ENCODE data around the gene POLR1E. TPM values are rescaled to one million over a fixed set of nuclear protein-coding genes. Genes with fewer than 3 reads are reported as not detected.
A peak's percentile ranks its signal among the peaks of the same experiment; 100 is the strongest.
"Not testable (repeated sequence)": the region's sequence is repeated elsewhere in the genome, so short reads cannot be mapped to it uniquely, and the experiment has no call there.

The POLR1E gene
- total RNA-seq, 1 donor from 2014 or later = 35.7 TPM

- DNase-seq (ENCODE audit: low spot score) = no peak
Measured at GRCh38 chr9:37499297-37499696, 13.5 kb downstream of the POLR1E start.

- DNase-seq (ENCODE audit: low spot score) = peak; percentile 53
Measured at GRCh38 chr9:37501957-37502596, 16.3 kb downstream of the POLR1E start.

GRCh38 chr9:37503736-37504135 lies 18.0 kb downstream of the POLR1E start:
- DNase-seq (ENCODE audit: low spot score) = peak; percentile 59

- no peak for DNase-seq (ENCODE audit: low spot score)
Measured at GRCh38 chr9:37504605-37505004, 18.9 kb downstream of the POLR1E start.

- no peak for DNase-seq (ENCODE audit: low spot score)
Measured at GRCh38 chr9:37507566-37508134, 21.9 kb downstream of the POLR1E start.

- no peak for DNase-seq (ENCODE audit: low spot score)
Measured at GRCh38 chr9:37508135-37508833, 22.5 kb downstream of the POLR1E start.

GRCh38 chr9:37508834-37509206 lies 23.1 kb downstream of the POLR1E start:
- no peak for DNase-seq (ENCODE audit: low spot score)

- DNase-seq (ENCODE audit: low spot score) = no peak
Measured at GRCh38 chr9:37509536-37509935, 23.8 kb downstream of the POLR1E start.

- not testable (repeated sequence) for DNase-seq (ENCODE audit: low spot score)
Measured at GRCh38 chr9:37510053-37510452, 24.3 kb downstream of the POLR1E start.

- DNase-seq (ENCODE audit: low spot score) = no peak
Measured at GRCh38 chr9:37511016-37512010, 25.6 kb downstream of the POLR1E start.

GRCh38 chr9:37512437-37512836 lies 26.7 kb downstream of the POLR1E start:
- DNase-seq (ENCODE audit: low spot score) = no peak

- not testable (repeated sequence) for DNase-seq (ENCODE audit: low spot score)
Measured at GRCh38 chr9:37514415-37514814, 28.7 kb downstream of the POLR1E start.

- DNase-seq (ENCODE audit: low spot score) = no peak
Measured at GRCh38 chr9:37514999-37515398, 29.3 kb downstream of the POLR1E start.

- DNase-seq (ENCODE audit: low spot score) = no peak
Measured at GRCh38 chr9:37515620-37516258, 30.0 kb downstream of the POLR1E start.

GRCh38 chr9:37517923-37518322 lies 32.2 kb downstream of the POLR1E start:
- DNase-seq (ENCODE audit: low spot score) = no peak

- no peak for DNase-seq (ENCODE audit: low spot score)
Measured at GRCh38 chr9:37520641-37521040, 34.9 kb downstream of the POLR1E start.

- no peak for DNase-seq (ENCODE audit: low spot score)
Measured at GRCh38 chr9:37521111-37521510, 35.4 kb downstream of the POLR1E start.

GRCh38 chr9:37522971-37523370 lies 37.2 kb downstream of the POLR1E start:
- no peak for DNase-seq (ENCODE audit: low spot score)

GRCh38 chr9:37523916-37524315 lies 38.2 kb downstream of the POLR1E start:
- DNase-seq (ENCODE audit: low spot score) = no peak

GRCh38 chr9:37528652-37529471 lies 43.1 kb downstream of the POLR1E start:
- no peak for DNase-seq (ENCODE audit: low spot score)

All from mesenteric fat pad (tissue), 1 donor.